NCI-H1694 (cell line): Measurements from ENCODE around the gene AGTR1.
"Not testable (repeated sequence)": the region's sequence is repeated elsewhere in the genome, so short reads cannot be mapped to it uniquely, and the experiment has no call there.

Experiments used
- DNase-seq: peaks from one replicate; lab custom pipeline; 2025; lab: John Stamatoyannopoulos, UW

Gene AGTR1

GRCh38 chr3:148718982-148719862 is 21.5 kb downstream of the AGTR1 start:
- no peak for DNase-seq

GRCh38 chr3:148720873-148721272 is 23.2 kb downstream of the AGTR1 start:
- DNase-seq, result no peak

- no peak for DNase-seq
Observed at GRCh38 chr3:148723631-148724030, 25.9 kb downstream of the AGTR1 start.

GRCh38 chr3:148727231-148727630 is 29.5 kb downstream of the AGTR1 start:
- no peak for DNase-seq

- DNase-seq, result no peak
Observed at GRCh38 chr3:148728753-148729152, 31.1 kb downstream of the AGTR1 start.

GRCh38 chr3:148729476-148730055 is 31.9 kb downstream of the AGTR1 start:
- no peak for DNase-seq

- no peak for DNase-seq
Observed at GRCh38 chr3:148730676-148731075, 33.0 kb downstream of the AGTR1 start.

GRCh38 chr3:148735597-148735996 is 37.9 kb downstream of the AGTR1 start:
- DNase-seq, result no peak

GRCh38 chr3:148736086-148736485 is 38.4 kb downstream of the AGTR1 start:
- no peak for DNase-seq

GRCh38 chr3:148737104-148737530 is 39.4 kb downstream of the AGTR1 start:
- no peak for DNase-seq

GRCh38 chr3:148739720-148740119 is 42.0 kb downstream of the AGTR1 start:
- no peak for DNase-seq

- DNase-seq, result no peak
Observed at GRCh38 chr3:148740291-148740690, 42.6 kb downstream of the AGTR1 start.

GRCh38 chr3:148741219-148741618 is 43.5 kb downstream of the AGTR1 start:
- DNase-seq, result no peak

GRCh38 chr3:148742118-148742517 is 44.4 kb downstream of the AGTR1 start:
- no peak for DNase-seq

- DNase-seq, result no peak
Observed at GRCh38 chr3:148746053-148746452, 48.4 kb downstream of the AGTR1 start.

GRCh38 chr3:148748283-148748682 is 50.6 kb downstream of the AGTR1 start:
- DNase-seq, result no peak

GRCh38 chr3:148750296-148750695 is 52.6 kb downstream of the AGTR1 start:
- DNase-seq, result no peak

- DNase-seq, result no peak
Observed at GRCh38 chr3:148751461-148751860, 53.8 kb downstream of the AGTR1 start.

GRCh38 chr3:148753385-148753784 is 55.7 kb downstream of the AGTR1 start:
- DNase-seq, result not testable (repeated sequence)

GRCh38 chr3:148755570-148755969 is 57.9 kb downstream of the AGTR1 start:
- DNase-seq, result no peak

- no peak for DNase-seq
Observed at GRCh38 chr3:148756311-148756710, 58.6 kb downstream of the AGTR1 start.

- DNase-seq, result no peak
Observed at GRCh38 chr3:148757238-148758215, 59.8 kb downstream of the AGTR1 start.
